Measurements from ENCODE around the gene RGSL1. TPM values are rescaled to one million over a fixed set of nuclear protein-coding genes. Genes with fewer than 3 reads are reported as not detected.

The RGSL1 gene
- total RNA-seq, 4 donors from 2014 or later, result 3.6 TPM; not detected in 3

GRCh38 chr1:182410138-182410537, 39.8 kb upstream of the RGSL1 start:
- TF ChIP-seq CTCF (IDR thresholded peaks at IDR 0.05; ENCODE audit: low read depth), result no peak

- TF ChIP-seq CTCF (IDR thresholded peaks at IDR 0.05; ENCODE audit: low read depth), result no peak
Observed at GRCh38 chr1:182410620-182411273, 39.2 kb upstream of the RGSL1 start.

- TF ChIP-seq CTCF (IDR thresholded peaks at IDR 0.05; ENCODE audit: low read depth), result no peak
Observed at GRCh38 chr1:182413486-182413885, 36.5 kb upstream of the RGSL1 start.

- TF ChIP-seq CTCF (IDR thresholded peaks at IDR 0.05; ENCODE audit: low read depth), result no peak
Observed at GRCh38 chr1:182413969-182414368, 36.0 kb upstream of the RGSL1 start.

- no peak for TF ChIP-seq CTCF (IDR thresholded peaks at IDR 0.05; ENCODE audit: low read depth)
Observed at GRCh38 chr1:182415789-182416188, 34.2 kb upstream of the RGSL1 start.

GRCh38 chr1:182426442-182427430, 23.2 kb upstream of the RGSL1 start:
- TF ChIP-seq CTCF (IDR thresholded peaks at IDR 0.05; ENCODE audit: low read depth), result no peak

GRCh38 chr1:182428043-182428442, 21.9 kb upstream of the RGSL1 start:
- no peak for TF ChIP-seq CTCF (IDR thresholded peaks at IDR 0.05; ENCODE audit: low read depth)

All from subcutaneous adipose tissue (tissue), 4 donors.